Activated T-cell treated with anti-CD3 and anti-CD28 coated beads, Interleukin-2, amount 50 U/mL, for 72 hours (primary cell): ENCODE data around the gene GNAI1. TPM values are rescaled to one million over a fixed set of nuclear protein-coding genes. Genes with fewer than 3 reads are reported as not detected.
A peak's percentile ranks its signal among the peaks of the same experiment; 100 is the strongest.

Experiments used
- ATAC-seq, 2 donors: fragments of 150-1000 bp; cut with Tn5 transposase; replicated peaks in 1 of 2; 2 replicates each; pipeline ENCODE4 v1.10.0; 2021; ENCODE audit warnings: moderate library complexity in 2 of 2, mild to moderate bottlenecking in 1 of 2
- DNase-seq, 2 donors: peaks; one replicate each; pipeline ENCODE4 v3.0.0; 2021 to 2022; ENCODE audit warnings: mixed read lengths in 1 of 2
- H3K27ac Mint-ChIP-seq: one replicate; pipeline ENCODE4 v1.8.0; 2022; ENCODE audit warnings: mild to moderate bottlenecking, moderate library complexity, mixed read lengths
- H3K27me3 Mint-ChIP-seq: one replicate; pipeline ENCODE4 v1.8.0; 2022; ENCODE audit warnings: low read depth, mixed read lengths
- H3K36me3 Mint-ChIP-seq, 2 donors: one replicate each; pipeline ENCODE4 v1.8.0; 2022; ENCODE audit warnings: mixed read lengths in 2 of 2, mild to moderate bottlenecking in 1 of 2; ENCODE audit not compliant: insufficient read depth in 2 of 2
- H3K4me1 Mint-ChIP-seq: one replicate; pipeline ENCODE4 v1.8.0; 2022; ENCODE audit warnings: low read depth, mixed read lengths
- H3K4me3 Mint-ChIP-seq, 2 donors: one replicate each; pipeline ENCODE4 v1.8.0; 2022; ENCODE audit warnings: mild to moderate bottlenecking in 2 of 2, mixed read lengths in 2 of 2, moderate library complexity in 2 of 2
- H3K9me3 Mint-ChIP-seq, 2 donors: one replicate each; pipeline ENCODE4 v1.8.0; 2022; ENCODE audit warnings: mixed read lengths in 2 of 2
- total RNA-seq, 2 donors: library from RNA; stranded (reverse); gene quantifications; one replicate each; pipeline ENCODE4 v1.2.3, GENCODE V29; 2022

GNAI1 gene
- total RNA-seq, 2 donors from 2014 or later, result 4.0 to 4.4 TPM

DNA sequence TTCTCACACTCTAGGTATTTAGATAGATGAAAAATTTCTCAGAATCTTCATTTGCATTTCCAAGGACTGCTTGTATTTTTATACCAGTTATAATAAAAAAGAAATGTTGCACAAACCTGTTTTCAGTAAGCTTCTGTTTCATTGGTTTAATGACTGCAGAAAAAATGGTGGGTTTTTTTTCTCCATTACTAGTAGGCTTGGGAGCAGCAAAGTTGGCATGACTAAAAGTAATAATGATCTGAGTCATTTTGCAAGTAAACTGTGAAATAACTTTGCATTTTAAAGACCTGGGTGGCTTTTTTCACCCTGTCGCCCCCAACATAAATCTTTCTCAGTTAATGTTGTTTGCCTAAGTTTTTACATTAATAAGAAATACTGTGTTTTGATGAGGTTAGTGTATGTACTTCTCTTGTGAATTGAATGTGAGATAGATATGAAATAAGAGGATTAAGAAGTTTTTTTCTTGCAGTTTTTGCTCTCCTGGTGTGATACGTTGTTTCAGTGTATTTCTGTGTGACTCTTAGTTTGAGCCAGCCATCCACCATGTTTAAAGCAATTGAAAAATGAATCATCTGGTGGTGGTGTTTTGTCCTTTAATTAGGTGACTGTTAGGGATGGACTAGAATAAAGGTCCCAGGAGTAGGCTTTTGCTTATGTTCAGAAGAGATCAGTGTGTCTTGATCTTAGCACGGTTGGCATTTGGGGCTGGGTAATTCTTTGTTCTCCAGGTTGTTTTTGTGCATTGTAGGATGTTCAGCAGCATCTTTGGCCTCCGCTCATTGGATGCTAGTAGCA, 1.8 kb downstream of the GNAI1 start:
- DNase-seq, result peak in 1 of 2 donors; percentile 12
- Mint-ChIP-seq H3K27ac (peak overlapping the region; percentile 79), H3K27me3 (peaks cover 53% of the 10 kb centered on the region), H3K4me3 (peak overlapping the region; percentile 90 to 91), H3K9me3 (peaks cover 0 to 2% of the 10 kb centered on the region in 2 donors), H3K4me1 (peaks cover 49% of the 10 kb centered on the region), H3K36me3 (peaks cover 4 to 5% of the 10 kb centered on the region in 2 donors)
- peak; percentile 65 to 66 for ATAC-seq

DNA sequence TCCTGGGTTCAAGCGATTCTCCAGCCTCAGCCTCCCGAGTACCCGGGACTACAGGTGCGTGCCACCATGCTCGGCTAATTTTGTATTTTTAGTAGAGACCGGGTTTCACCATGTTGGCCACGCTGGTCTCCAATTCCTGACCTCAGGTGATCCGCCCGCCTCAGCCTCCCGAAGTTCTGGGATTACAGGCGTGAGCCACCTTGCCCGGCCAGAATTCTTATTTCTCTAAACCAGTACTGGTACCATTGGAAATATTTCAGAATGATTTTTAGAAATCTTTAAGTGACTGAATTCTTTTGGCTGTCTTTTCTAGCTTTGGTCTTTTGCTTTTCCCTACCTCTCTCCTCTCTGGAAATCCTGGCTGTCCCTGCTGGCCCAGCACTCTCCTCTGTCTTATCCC, 2.8 kb downstream of the GNAI1 start:
- Mint-ChIP-seq H3K27me3 (peaks cover 59% of the 10 kb centered on the region), H3K27ac (peak overlapping the region; percentile 83), H3K36me3 (peaks cover 4 to 5% of the 10 kb centered on the region in 2 donors), H3K4me3 (peak overlapping the region in 1 of 2 donors; percentile 64), H3K9me3 (peaks cover 0 to 2% of the 10 kb centered on the region in 2 donors), H3K4me1 (peaks cover 49% of the 10 kb centered on the region)
- ATAC-seq (no peak), DNase-seq (no peak)

DNA sequence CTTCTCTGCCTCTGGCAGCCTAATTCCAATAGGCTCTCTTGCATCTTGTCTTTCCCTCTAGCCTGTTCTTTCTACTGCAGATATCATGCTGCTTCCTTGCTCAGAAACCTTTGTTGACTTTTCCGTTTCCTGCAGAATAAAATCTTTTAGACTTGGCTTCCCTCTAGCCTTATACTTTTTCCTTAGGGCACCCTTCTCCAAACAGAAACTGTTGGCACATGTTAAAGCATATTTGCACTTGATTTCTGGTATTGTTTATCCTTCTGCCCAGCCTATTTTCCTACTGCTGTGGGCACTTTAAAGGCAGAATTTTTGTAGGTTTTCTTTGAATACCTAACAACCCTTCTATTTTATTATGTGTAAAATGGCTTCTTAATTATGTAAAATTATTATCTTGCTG, 4.6 kb downstream of the GNAI1 start:
- peaks cover 4 to 5% of the 10 kb centered on the region in 2 donors for H3K36me3 Mint-ChIP-seq
- H3K4me1 Mint-ChIP-seq, result peaks cover 36% of the 10 kb centered on the region
- no peak for ATAC-seq
- H3K4me3 Mint-ChIP-seq, result no peak overlapping the region
- H3K27ac Mint-ChIP-seq, result no peak overlapping the region
- H3K9me3 Mint-ChIP-seq, result peaks cover 0 to 2% of the 10 kb centered on the region in 2 donors
- no peak for DNase-seq
- peaks cover 44% of the 10 kb centered on the region for H3K27me3 Mint-ChIP-seq

DNA sequence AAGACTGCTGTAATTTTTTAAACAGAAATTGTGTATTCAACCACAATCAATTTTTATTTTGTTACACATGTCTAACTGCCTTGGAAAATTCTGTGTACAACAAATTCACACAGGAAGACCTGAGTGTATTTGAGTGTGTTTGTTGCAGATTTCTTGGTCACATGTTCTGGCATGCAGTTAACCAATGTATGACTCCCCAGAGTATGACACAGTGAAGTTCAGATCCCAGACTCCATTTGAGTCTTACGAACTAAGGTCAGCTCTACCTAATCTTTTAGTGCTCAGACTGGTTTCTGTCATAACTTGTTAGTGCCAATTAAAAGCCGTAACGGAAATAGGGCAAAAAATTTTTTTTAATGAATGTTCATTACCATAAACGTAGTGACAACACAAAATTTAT, 5.8 kb downstream of the GNAI1 start:
- peaks cover 0 to 2% of the 10 kb centered on the region in 2 donors for H3K9me3 Mint-ChIP-seq
- no peak overlapping the region for H3K4me3 Mint-ChIP-seq
- DNase-seq (no peak), ATAC-seq (no peak)
- H3K27me3 Mint-ChIP-seq, result peaks cover 53% of the 10 kb centered on the region
- H3K4me1 Mint-ChIP-seq, result peaks cover 34% of the 10 kb centered on the region
- H3K36me3 Mint-ChIP-seq, result peaks cover 4 to 5% of the 10 kb centered on the region in 2 donors
- no peak overlapping the region for H3K27ac Mint-ChIP-seq

DNA sequence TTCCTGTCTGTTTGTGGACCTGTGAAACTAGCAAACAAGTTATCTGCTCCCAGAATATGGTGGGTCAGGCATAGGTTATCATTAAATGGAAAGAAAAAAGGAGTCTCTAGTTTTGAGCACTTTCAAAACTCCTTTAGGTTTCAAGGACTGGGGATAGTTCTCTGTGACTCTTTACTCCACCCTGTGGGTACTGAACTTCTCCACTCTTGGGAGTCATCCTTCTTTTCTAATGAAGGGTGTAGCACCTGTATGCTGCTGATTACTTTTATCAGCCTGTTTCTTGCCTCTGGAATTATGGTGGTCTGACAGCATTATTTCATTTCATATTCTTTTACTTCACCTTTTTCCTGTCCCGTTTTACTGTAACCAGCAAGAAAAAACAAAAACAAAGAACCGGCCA, 6.7 kb downstream of the GNAI1 start:
- DNase-seq (no peak), ATAC-seq (no peak)
- no peak overlapping the region for H3K27ac Mint-ChIP-seq
- peaks cover 0 to 2% of the 10 kb centered on the region in 2 donors for H3K9me3 Mint-ChIP-seq
- H3K4me1 Mint-ChIP-seq, result peaks cover 25% of the 10 kb centered on the region
- peaks cover 63% of the 10 kb centered on the region for H3K27me3 Mint-ChIP-seq
- H3K4me3 Mint-ChIP-seq, result no peak overlapping the region
- peaks cover 2 to 5% of the 10 kb centered on the region in 2 donors for H3K36me3 Mint-ChIP-seq

DNA sequence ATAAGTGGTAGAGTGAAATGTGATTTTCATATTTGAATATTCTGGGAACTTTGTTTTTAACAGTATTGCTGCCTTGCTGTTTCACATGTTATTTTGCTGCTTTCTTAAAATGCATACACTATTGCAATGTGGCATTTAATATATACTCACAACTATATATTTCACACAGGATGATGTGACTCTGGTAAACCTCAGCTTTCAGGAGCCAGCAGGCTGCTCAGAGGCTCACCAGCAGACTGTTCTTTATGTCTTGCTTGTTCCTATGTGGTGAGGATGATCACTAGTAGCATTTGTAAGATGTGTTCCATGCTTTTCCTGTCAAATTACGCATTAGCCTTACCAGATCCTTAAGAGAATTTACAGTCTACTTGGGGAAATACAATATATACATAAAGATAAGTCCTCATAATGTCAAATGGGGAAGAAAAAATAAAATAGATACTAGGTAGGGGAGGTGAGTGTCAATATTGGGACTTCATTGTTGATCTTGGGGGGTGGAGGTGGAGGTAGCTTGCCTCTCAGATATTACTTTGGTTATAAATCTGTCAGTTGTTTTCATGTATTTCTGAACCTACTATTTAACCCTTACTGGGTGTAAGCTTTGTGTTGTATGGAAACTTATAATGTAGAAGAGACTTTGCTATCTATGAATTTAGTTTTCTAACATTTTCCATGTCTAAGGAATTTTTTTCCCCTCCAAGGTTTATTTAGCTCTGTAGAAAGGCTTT, 8.4 kb downstream of the GNAI1 start:
- Mint-ChIP-seq H3K27me3 (peaks cover 73% of the 10 kb centered on the region), H3K27ac (no peak overlapping the region), H3K9me3 (no peaks in the 10 kb centered on the region), H3K4me1 (peaks cover 12% of the 10 kb centered on the region), H3K36me3 (peaks cover 0 to 3% of the 10 kb centered on the region in 2 donors), H3K4me3 (no peak overlapping the region)
- ATAC-seq (peak; percentile 60 to 79), DNase-seq (peak in 1 of 2 donors; percentile 10)

DNA sequence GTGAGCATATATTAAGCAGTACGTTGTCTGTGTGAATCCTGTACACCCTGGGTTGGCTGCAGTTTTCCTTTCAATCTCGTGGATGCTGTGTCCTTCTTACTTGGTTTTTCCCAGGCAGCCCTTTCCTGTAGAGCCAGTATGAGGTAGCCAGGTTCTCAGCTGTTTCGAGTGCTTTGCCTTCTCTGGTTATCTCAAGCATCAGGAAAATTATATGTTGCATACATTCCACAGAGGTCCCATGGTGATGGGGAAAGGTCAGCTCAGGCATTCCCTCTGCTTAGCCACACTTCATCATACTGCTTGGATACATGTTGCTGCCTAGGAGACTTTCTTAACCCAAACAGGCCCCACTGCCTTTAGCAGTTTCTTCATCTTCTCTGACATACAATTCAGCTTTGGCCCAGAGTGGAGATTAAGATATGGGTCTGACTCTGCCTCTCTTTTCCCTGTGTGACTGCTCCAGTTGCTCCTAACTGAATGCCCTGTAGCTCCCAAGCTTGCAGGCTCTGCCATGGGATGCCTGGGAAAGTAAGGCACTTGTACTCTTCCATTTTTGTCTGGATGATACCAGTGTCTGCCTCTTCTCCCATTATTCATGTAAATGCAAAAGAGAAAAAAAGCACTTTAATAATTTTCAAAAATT, 11.3 kb downstream of the GNAI1 start:
- H3K27me3 Mint-ChIP-seq, result peaks cover 57% of the 10 kb centered on the region
- no peak overlapping the region for H3K27ac Mint-ChIP-seq
- H3K36me3 Mint-ChIP-seq, result peaks cover 0 to 3% of the 10 kb centered on the region in 2 donors
- peaks cover 0 to under 1% of the 10 kb centered on the region in 2 donors for H3K9me3 Mint-ChIP-seq
- H3K4me1 Mint-ChIP-seq, result peaks cover 10% of the 10 kb centered on the region
- no peak for ATAC-seq
- H3K4me3 Mint-ChIP-seq, result no peak overlapping the region
- DNase-seq, result no peak

DNA sequence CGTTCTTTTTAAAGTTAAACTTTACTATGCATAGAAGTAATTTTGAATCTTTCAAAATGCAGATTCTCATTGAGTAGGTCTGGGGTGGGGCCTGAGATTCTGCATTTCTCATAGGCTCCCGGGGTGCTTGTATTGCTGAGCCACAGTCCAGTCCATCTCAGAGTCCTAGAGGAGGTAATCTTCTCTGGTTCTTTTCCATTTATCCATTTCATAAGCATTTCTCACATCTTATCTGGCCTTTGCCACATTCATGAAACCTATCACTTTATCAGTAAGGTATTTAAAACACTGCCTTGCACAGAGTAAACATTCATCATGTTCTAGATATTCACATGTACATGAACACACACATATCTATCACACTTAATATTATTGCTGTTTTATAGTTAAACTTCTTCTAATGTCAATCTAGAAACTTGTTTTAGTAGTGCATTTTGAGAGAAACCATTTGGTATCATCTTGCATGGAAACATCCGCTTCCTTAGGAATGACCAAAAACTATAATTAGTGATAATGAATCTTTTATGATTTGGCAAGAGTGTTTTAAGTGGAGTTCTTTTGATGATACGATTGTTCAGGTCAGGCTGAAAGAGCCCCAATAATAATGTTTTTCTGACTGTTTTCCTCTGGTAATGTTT, 12.0 kb downstream of the GNAI1 start:
- H3K27me3 Mint-ChIP-seq, result peaks cover 49% of the 10 kb centered on the region
- no peaks in the 10 kb centered on the region for H3K36me3 Mint-ChIP-seq
- H3K27ac Mint-ChIP-seq, result no peak overlapping the region
- no peak for DNase-seq
- no peak overlapping the region for H3K4me3 Mint-ChIP-seq
- H3K4me1 Mint-ChIP-seq, result peaks cover 18% of the 10 kb centered on the region
- peaks cover 0 to 2% of the 10 kb centered on the region in 2 donors for H3K9me3 Mint-ChIP-seq
- no peak for ATAC-seq

DNA sequence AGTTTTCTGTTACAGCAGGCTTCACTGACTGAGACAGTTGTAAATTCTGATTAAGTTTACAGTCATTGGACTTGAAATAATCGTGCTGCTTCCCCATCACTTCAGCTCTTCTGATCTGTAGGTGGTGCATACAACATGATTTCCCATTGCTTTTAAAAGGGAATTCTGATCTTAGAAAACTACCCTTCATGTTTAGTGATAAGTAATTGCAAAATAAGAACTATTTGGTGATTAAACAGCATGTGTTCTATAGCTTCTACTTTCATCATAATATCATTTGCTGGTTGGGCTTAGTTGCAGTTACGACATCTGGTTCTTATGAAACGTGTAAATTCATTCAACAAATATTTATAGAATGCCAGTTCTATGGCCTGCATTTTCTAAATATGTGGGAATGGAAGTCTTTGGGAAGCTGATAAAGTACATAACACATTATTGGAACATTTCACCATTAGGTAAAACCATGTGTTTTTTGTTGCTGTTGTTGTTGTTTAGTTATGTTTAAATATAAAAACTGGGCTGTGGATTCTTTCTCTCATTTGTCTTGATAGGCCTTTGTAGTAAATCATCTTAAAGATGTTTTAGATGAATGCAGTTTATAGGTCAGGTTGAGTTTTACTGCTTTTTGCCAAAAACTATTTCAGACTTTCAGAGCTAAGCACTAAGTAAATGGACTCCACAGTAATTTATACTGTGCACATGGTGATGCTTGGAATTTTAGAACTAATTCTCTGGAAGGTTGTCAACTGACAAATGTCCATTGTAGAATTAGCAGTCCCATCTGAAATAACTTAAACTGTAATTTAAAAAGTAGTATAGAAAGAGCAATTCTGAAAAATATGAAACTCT, 13.1 kb downstream of the GNAI1 start:
- H3K27me3 Mint-ChIP-seq, result peaks cover 40% of the 10 kb centered on the region
- H3K36me3 Mint-ChIP-seq, result no peaks in the 10 kb centered on the region
- peaks cover 0 to 2% of the 10 kb centered on the region in 2 donors for H3K9me3 Mint-ChIP-seq
- no peak overlapping the region for H3K27ac Mint-ChIP-seq
- no peak for DNase-seq
- peaks cover 25% of the 10 kb centered on the region for H3K4me1 Mint-ChIP-seq
- ATAC-seq, result no peak
- no peak overlapping the region for H3K4me3 Mint-ChIP-seq

DNA sequence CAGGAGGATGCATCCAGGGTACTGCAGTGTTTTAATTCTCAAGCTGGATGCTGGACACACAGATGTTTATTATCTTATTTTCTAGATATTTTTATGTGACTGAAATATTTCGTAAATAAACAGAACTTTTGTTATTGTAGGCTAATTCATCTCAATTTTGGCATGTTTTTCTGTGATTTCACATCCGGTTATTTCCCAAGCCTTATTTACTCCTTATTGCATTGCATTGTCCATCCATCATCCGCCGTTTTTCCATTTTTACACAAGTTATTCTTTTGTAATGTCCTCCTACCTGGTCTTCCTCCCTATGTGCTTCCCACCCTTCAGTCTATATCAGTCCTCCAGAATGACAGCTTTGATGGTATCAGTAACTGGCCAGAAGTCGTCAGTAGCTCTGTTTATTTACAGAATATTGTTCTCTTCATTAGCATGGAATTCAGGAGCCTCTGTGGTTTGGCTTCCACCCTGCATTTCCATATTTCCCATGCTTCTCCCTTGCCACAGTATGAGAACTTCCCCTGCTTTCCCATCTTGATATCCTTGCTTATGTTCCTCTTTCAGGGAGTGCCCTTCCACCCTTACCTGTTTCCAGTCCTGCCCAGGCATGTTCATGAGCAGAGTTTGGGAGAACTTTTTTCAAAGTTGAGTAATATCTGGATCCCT, 16.1 kb downstream of the GNAI1 start:
- H3K36me3 Mint-ChIP-seq, result no peaks in the 10 kb centered on the region
- H3K27me3 Mint-ChIP-seq, result peaks cover 25% of the 10 kb centered on the region
- peaks cover 0 to 2% of the 10 kb centered on the region in 2 donors for H3K9me3 Mint-ChIP-seq
- DNase-seq (no peak), ATAC-seq (peak; percentile 18 to 36)
- peak overlapping the region; percentile 81 for H3K27ac Mint-ChIP-seq
- H3K4me3 Mint-ChIP-seq, result peak overlapping the region; percentile 43 to 50
- H3K4me1 Mint-ChIP-seq, result peaks cover 25% of the 10 kb centered on the region

DNA sequence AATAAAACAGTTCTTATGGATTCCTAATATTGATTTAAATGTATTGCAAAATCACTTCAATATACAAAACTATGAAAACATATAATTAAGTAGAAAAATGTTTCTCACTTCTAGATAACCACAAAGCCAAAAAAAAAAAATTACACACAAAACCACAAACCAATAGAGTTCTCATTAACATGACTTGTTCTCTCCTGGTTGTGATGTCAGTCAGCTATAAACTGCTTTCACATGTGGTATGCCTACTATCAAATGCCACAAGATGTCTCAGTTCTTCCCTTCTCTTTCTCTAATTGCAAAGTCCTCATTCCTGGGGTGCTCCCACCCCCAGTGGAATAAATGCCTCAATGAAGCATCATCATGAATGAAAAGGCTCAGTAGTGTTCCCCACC, 16.6 kb downstream of the GNAI1 start:
- H3K36me3 Mint-ChIP-seq, result no peaks in the 10 kb centered on the region
- H3K27ac Mint-ChIP-seq, result peak overlapping the region; percentile 81
- ATAC-seq, result peak; percentile 98 to 99
- H3K4me3 Mint-ChIP-seq, result peak overlapping the region; percentile 43 to 50
- peaks cover 20% of the 10 kb centered on the region for H3K27me3 Mint-ChIP-seq
- DNase-seq, result peak; percentile 21 to 59
- peaks cover 25% of the 10 kb centered on the region for H3K4me1 Mint-ChIP-seq
- H3K9me3 Mint-ChIP-seq, result peaks cover 0 to 2% of the 10 kb centered on the region in 2 donors
